Measurements from ENCODE around the gene CTDSP1. TPM values are rescaled to one million over a fixed set of nuclear protein-coding genes. Genes with fewer than 3 reads are reported as not detected.

Gene CTDSP1
- total and polyA plus RNA-seq, 8 donors, result 122 to 160 (median 146) TPM

DNA sequence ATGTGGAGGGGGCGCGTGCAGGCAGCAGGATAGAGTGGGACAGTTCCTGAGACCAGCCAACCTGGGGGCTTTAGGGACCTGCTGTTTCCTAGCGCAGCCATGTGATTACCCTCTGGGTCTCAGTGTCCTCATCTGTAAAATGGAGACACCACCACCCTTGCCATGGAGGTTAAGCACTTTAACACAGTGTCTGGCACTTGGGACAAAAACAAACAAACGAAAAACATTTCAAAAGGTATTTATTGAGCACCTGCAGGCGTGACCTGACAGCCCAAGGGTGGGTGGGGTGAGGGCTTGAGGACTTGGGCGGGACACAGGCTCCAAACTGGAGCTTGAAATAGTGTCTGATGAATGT, 4.6 kb upstream of the CTDSP1 start:
- intact Hi-C loops (cut with DNase I), result loop anchor here (5.0 to 10.0 kb wide), 2 partner anchors 98 to 120 kb away; partner anchors contain the start of genes AAMP (in 1 of the 2) and PNKD (in 1 of the 2)
- Histone ChIP-seq H3K36me3 (peaks cover 0 to 47% of the 10 kb centered on the region in 2 donors), H3K27me3 (no peaks in the 10 kb centered on the region), H3K4me1 (peaks cover 12 to 73% of the 10 kb centered on the region in 2 donors), H3K9me3 (no peaks in the 10 kb centered on the region), H3K4me3 (peak overlapping the region in 1 of 2 donors; percentile 98), H3K27ac (peak overlapping the region in 1 of 2 donors; percentile 99)
- ATAC-seq (no peak), DNase-seq (no peak)
- TF ChIP-seq CTCF (IDR thresholded peaks at IDR 0.05), result no peak

- H3K36me3 ChIP-seq, result peaks cover 0 to 44% of the 10 kb centered on the region in 2 donors
- peak in 2 of 4 donors; percentile 46 to 73 for DNase-seq
- H3K4me1 ChIP-seq, result peaks cover 12 to 69% of the 10 kb centered on the region in 2 donors
- no peaks in the 10 kb centered on the region for H3K27me3 ChIP-seq
- no peaks in the 10 kb centered on the region for H3K9me3 ChIP-seq
- H3K4me3 ChIP-seq, result peak overlapping the region in 1 of 2 donors; percentile 98
- ATAC-seq, result no peak
- intact Hi-C loops (cut with DNase I), result loop anchor here (5.0 to 10.0 kb wide), 2 partner anchors 98 to 121 kb away; partner anchors contain the start of genes AAMP (in 1 of the 2) and PNKD (in 1 of the 2)
- TF ChIP-seq CTCF (IDR thresholded peaks at IDR 0.05), result no peak
- H3K27ac ChIP-seq, result peak overlapping the region; percentile 99
These were observed 4.2 kb upstream of the CTDSP1 start for GRCh38 chr2:218395456-218395825.

DNA sequence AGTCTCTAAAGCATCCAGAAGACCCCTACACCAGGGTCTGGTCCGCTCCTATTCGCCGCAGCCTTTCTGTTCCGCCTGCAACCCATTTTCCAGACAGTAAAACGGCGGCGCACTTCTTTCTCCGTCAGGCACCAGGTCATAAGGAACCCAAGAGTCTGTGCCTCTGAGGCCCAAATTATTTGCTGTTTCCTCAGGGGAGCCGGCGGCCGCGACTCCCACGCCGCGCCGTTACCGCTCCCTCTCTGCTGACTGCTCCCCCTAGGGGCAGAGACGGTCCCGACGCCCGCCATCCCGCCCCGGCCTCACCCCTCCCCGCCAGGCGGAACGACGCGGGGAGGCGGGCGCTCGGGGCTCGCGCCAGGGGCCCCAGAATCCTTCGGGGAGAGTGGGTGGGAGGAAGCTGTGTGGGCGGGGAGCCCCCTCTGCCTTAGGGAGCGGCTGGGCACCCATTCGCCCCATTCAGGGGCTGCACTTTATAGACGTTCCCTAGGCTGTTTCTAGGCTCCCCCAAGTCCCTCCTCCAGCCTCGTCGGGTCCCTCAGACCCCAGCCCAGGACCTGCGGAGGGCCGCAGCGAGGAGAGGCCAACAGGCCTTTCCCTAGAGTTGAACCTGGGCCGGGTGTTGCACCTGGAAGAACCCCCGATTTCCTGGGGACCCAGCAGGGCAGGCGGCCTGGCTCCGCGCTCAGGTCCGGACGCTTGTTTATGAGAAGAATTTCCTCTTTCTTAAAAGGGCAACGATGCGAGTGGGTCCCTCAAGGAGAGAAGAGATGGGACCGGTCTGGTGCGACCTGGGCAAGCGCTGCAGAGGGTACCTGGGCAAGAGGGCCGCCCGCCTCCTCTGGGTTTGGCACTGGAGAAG, 3.6 kb upstream of the CTDSP1 start:
- intact Hi-C loops (cut with DNase I), result loop anchor here (5.0 to 10.0 kb wide), 2 partner anchors 99 to 121 kb away; partner anchors contain the start of genes AAMP (in 1 of the 2) and PNKD (in 1 of the 2)
- TF ChIP-seq CTCF (IDR thresholded peaks at IDR 0.05), result peak; percentile 80 to 96
- Histone ChIP-seq H3K4me3 (peak overlapping the region; percentile 98), H3K36me3 (peaks cover 0 to 38% of the 10 kb centered on the region in 2 donors), H3K27ac (peak overlapping the region; percentile 99), H3K9me3 (no peaks in the 10 kb centered on the region), H3K27me3 (no peaks in the 10 kb centered on the region), H3K4me1 (peaks cover 15 to 67% of the 10 kb centered on the region in 2 donors)
- ATAC-seq (peak; percentile 71), DNase-seq (peak; percentile 97 to 99 (median 98))

- peak; percentile 79 to 91 (median 86) for DNase-seq
- TF ChIP-seq CTCF (IDR thresholded peaks at IDR 0.05), result no peak
- Histone ChIP-seq H3K9me3 (no peaks in the 10 kb centered on the region), H3K27ac (peak overlapping the region; percentile 99), H3K4me1 (peaks cover 23 to 70% of the 10 kb centered on the region in 2 donors), H3K4me3 (peak overlapping the region; percentile 98), H3K27me3 (no peaks in the 10 kb centered on the region), H3K36me3 (peaks cover 0 to 36% of the 10 kb centered on the region in 2 donors)
- peak; percentile 7 for ATAC-seq
- intact Hi-C loops (cut with DNase I), result loop anchor here (5.0 to 10.0 kb wide), 2 partner anchors 100 to 122 kb away; partner anchors contain the start of genes AAMP (in 1 of the 2) and PNKD (in 1 of the 2)
These were observed 2.8 kb upstream of the CTDSP1 start for GRCh38 chr2:218396688-218397462.

Measured in left lung (tissue), 10 donors.